Muscle of leg (tissue), 11 donors: Measurements from ENCODE around the gene TPD52L2. TPM values are rescaled to one million over a fixed set of nuclear protein-coding genes. Genes with fewer than 3 reads are reported as not detected.
A peak's percentile ranks its signal among the peaks of the same experiment; 100 is the strongest.

ENCODE experiments used
- DNase-seq: peaks from one replicate; pipeline ENCODE4 v3.0.0; 2013
- H3K27ac ChIP-seq: one replicate; pipeline ENCODE4 v1.5.1; 2013; ENCODE audit warnings: mild to moderate bottlenecking, low read length, control low read depth
- H3K27me3 ChIP-seq: one replicate; pipeline ENCODE4 v1.6.1; 2013; ENCODE audit warnings: low read length; ENCODE audit not compliant: control insufficient read depth, insufficient read depth
- H3K36me3 ChIP-seq: one replicate; pipeline ENCODE4 v1.6.1; 2013; ENCODE audit warnings: low read length; ENCODE audit not compliant: control insufficient read depth, insufficient read depth
- H3K4me1 ChIP-seq: one replicate; pipeline ENCODE4 v1.6.1; 2013; ENCODE audit warnings: low read length; ENCODE audit not compliant: control insufficient read depth, insufficient read depth
- H3K4me3 ChIP-seq: one replicate; pipeline ENCODE4 v1.5.1; 2013; ENCODE audit warnings: low read length, control low read depth
- H3K9me3 ChIP-seq: replicated peaks from 2 replicates; pipeline ENCODE4 v1.6.1; 2013; ENCODE audit warnings: low read depth, low read length; ENCODE audit not compliant: control insufficient read depth
- WGBS: methylation state at CpG from one replicate; pipeline ENCODE4 v1.1.5; 2013; ENCODE audit warnings: missing lambda C conversion rate; ENCODE audit not compliant: insufficient coverage; 5-methylcytosine and 5-hydroxymethylcytosine counted together
- polyA plus RNA-seq, 8 donors: library from polyadenylated mRNA; unstranded; fragments of 120-200 nt; gene quantifications; one replicate each; pipeline versions ENCODE4 v1.2.1 to v1.2.3, GENCODE V29; 2013; ENCODE audit warnings: inconsistent platforms in 1 of 8, low replicate concordance in 1 of 8; ENCODE audit not compliant: insufficient read length in 8 of 8, insufficient read depth in 1 of 8
- total RNA-seq: library from RNA; stranded (reverse); fragments of 120-200 nt; gene quantifications from one replicate; pipeline ENCODE4 v1.2.4, GENCODE V29; 2013

TPD52L2 gene
- total and polyA plus RNA-seq, 9 donors: 48.9 to 86.7 (median 79.3) TPM

- WGBS: 97% methylated on average over 10 of the region's 19 CpGs
- Histone ChIP-seq H3K4me3 (no peak overlapping the region), H3K9me3 (no peaks in the 10 kb centered on the region), H3K4me1 (no peaks in the 10 kb centered on the region), H3K27me3 (no peaks in the 10 kb centered on the region), H3K36me3 (peaks cover 72% of the 10 kb centered on the region), H3K27ac (no peak overlapping the region)
- no peak for DNase-seq
Observed at GRCh38 chr20:63931735-63932134, 66.7 kb downstream of the TPD52L2 start.

DNA sequence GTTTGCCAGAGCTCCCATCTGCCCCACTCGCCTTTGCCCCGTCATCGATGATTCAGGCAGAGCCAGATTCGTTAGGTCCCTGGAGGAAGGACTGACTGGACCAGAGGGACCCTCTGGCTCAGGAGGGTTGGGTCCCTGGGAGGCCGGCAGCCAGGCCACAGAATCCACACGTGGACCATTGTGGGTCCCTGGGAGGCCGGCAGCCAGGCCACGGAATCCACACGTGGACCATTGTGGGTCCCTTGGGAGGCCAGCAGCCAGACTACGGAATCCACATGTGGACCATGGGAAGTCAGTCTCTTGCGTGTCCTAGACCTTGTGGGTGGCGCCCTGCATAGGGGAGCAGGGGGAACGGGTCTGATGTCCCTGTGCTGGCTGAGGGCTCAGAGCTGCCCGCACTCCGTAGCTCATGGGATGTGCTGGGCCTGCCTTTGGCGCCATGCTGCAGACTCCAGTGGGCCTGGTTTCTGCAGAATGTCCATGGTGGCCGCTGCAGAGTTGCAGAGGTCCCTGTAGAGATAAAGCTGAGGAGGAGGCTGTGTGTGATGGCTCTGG is 67.6 kb downstream of the TPD52L2 start:
- no peaks in the 10 kb centered on the region for H3K27me3 ChIP-seq
- H3K36me3 ChIP-seq: peaks cover 74% of the 10 kb centered on the region
- H3K27ac ChIP-seq: no peak overlapping the region
- H3K4me3 ChIP-seq: no peak overlapping the region
- H3K9me3 ChIP-seq: no peaks in the 10 kb centered on the region
- no peak for DNase-seq
- no peaks in the 10 kb centered on the region for H3K4me1 ChIP-seq
- 89% methylated on average over 16 of the region's 17 CpGs for WGBS

DNA sequence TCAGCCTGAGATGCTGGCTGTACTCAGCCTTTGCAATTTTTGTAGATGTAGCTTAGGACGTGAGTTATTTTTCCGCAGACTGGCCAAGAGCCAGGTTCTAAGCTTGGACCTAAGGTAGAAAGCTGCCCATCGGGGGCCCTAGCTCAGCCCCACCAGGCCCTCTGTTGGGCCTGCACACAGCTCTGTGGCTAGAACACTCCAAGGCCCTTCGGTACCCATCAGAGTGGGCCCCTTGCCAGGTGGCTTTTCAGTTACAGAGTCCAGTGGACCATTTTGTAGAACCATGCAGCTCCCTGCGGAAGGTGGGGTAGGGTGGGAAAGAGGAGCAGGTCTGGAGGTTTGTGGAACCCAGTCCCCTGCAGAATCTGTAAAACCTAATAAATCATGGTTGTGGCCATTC is 68.6 kb downstream of the TPD52L2 start:
- no peaks in the 10 kb centered on the region for H3K4me1 ChIP-seq
- no peaks in the 10 kb centered on the region for H3K27me3 ChIP-seq
- no peak overlapping the region for H3K27ac ChIP-seq
- WGBS: 60% methylated on average over 5 of the region's 5 CpGs
- no peaks in the 10 kb centered on the region for H3K9me3 ChIP-seq
- no peak overlapping the region for H3K4me3 ChIP-seq
- H3K36me3 ChIP-seq: peaks cover 66% of the 10 kb centered on the region
- DNase-seq: no peak

DNA sequence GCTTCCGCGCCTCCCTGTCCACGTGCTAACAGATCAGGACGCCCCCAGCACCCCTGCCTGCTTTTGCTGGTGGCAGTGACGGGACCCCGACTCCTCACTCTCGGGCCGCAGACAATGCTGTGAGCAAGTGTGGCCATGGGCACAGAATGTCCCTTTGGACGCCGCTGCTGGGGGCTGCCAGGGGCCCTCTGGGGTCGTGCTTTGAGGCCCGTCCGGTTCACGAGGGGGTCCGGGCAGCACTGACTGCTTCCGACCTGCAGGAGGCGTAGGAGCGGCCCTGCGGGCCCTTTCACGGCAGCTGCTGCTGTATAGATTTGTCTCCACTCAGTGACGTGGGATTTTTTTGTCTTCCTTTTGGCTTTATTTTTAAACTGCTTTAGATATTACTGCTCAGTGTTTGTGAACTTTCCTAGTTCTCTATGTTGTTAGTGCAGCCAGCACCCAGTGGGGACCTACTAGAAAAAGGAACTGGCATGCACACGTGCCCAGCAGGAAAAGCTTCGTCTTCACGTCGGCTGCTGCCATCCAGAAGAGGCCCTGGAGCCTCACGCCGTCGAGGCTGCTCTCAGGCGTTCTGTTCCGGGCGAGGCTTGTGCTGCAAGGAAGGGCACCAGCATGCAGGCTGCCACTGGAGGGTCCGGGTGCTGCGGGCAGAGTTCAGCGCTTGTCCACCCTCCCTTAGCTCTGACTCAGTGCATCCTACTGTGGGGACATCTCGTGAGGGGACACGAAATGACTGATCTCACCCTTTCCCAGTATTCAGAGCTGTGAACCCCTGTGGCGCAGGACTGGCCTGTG is 69.4 kb downstream of the TPD52L2 start:
- H3K36me3 ChIP-seq: peaks cover 67% of the 10 kb centered on the region
- WGBS: 72% methylated on average over 29 of the region's 37 CpGs
- H3K4me3 ChIP-seq: no peak overlapping the region
- DNase-seq: no peak
- H3K9me3 ChIP-seq: no peaks in the 10 kb centered on the region
- H3K4me1 ChIP-seq: no peaks in the 10 kb centered on the region
- no peaks in the 10 kb centered on the region for H3K27me3 ChIP-seq
- H3K27ac ChIP-seq: no peak overlapping the region

GRCh38 chr20:63935447-63935846 is 70.4 kb downstream of the TPD52L2 start:
- no peaks in the 10 kb centered on the region for H3K4me1 ChIP-seq
- H3K4me3 ChIP-seq: no peak overlapping the region
- no peak overlapping the region for H3K27ac ChIP-seq
- WGBS: 86% methylated on average over 7 of the region's 9 CpGs
- peaks cover 70% of the 10 kb centered on the region for H3K36me3 ChIP-seq
- H3K9me3 ChIP-seq: no peaks in the 10 kb centered on the region
- no peaks in the 10 kb centered on the region for H3K27me3 ChIP-seq
- DNase-seq: no peak

GRCh38 chr20:63937596-63937995 is 72.5 kb downstream of the TPD52L2 start:
- Histone ChIP-seq H3K9me3 (no peaks in the 10 kb centered on the region), H3K4me3 (no peak overlapping the region), H3K36me3 (peaks cover 62% of the 10 kb centered on the region), H3K27ac (no peak overlapping the region), H3K4me1 (peaks cover 3% of the 10 kb centered on the region), H3K27me3 (no peaks in the 10 kb centered on the region)
- no peak for DNase-seq
- 90% methylated on average over 8 of the region's 14 CpGs for WGBS

- DNase-seq: peak; percentile 11
- 64% methylated on average over 18 of the region's 33 CpGs for WGBS
- H3K27me3 ChIP-seq: no peaks in the 10 kb centered on the region
- H3K4me3 ChIP-seq: no peak overlapping the region
- peaks cover 72% of the 10 kb centered on the region for H3K36me3 ChIP-seq
- no peaks in the 10 kb centered on the region for H3K9me3 ChIP-seq
- peaks cover 14% of the 10 kb centered on the region for H3K4me1 ChIP-seq
- no peak overlapping the region for H3K27ac ChIP-seq
Observed at GRCh38 chr20:63939061-63939935, 74.2 kb downstream of the TPD52L2 start.

DNA sequence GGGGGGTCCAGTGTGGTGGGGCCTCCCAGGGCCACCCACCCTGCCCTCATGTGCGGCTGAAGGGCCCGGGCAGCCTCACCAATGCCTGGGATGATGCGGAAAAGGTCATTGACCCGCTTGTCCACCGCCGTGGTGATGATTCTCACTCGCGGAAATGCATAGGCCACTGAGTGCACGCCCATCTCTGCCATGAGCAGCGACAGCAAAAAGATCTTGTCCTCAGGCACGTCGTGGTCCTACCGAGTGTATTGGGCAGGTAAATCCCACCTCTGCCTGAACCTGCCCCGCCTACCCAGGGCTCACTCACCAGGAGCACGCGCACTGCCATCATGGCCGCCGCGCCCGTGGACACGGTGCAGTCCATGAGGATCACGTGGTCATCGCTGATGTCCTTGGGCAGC is 75.0 kb downstream of the TPD52L2 start:
- no peaks in the 10 kb centered on the region for H3K27me3 ChIP-seq
- H3K9me3 ChIP-seq: no peaks in the 10 kb centered on the region
- no peak overlapping the region for H3K27ac ChIP-seq
- no peak for DNase-seq
- no peak overlapping the region for H3K4me3 ChIP-seq
- 81% methylated on average over 23 of the region's 23 CpGs for WGBS
- peaks cover 73% of the 10 kb centered on the region for H3K36me3 ChIP-seq
- peaks cover 14% of the 10 kb centered on the region for H3K4me1 ChIP-seq

DNA sequence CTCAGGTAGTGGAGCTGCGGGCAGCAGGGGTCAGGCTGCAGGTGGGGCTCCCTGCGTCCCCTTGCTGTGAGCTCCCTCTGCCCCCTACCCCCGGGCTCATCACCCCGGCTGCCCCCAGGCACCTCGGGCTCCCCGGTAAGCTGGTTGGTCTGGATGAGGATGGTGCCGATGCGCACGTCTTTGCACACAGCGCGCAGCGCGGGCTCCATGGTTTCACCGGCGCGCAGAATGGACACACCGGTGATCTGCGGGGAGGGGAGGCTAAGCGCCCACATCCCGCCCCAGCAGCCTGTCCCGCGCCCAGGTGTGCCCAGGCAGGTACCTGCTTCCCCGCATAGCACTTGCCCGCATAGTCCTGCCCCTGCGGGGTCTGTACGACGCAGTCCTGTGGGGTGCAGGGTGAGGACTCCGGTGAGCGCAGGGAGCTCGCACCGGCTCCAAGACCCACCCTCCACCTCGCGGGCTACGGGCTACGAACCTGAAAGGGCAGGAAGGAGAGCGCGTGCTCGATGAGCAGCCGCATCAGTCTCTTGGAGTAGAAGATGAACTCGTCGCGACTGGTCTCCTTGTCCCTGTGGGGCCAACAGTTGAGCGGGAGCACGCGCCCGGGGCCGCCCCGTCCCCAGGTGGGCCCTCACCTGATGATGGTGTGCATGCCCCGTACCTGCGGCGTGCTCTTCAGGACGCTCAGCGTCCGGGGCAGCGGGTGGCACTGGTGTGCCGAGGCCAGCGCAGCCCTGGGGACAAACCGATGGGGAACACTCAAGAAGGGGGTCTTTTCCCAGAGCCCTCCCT is 75.6 kb downstream of the TPD52L2 start:
- no peaks in the 10 kb centered on the region for H3K9me3 ChIP-seq
- peaks cover 73% of the 10 kb centered on the region for H3K36me3 ChIP-seq
- H3K4me3 ChIP-seq: no peak overlapping the region
- H3K4me1 ChIP-seq: peaks cover 14% of the 10 kb centered on the region
- WGBS: 90% methylated on average over 56 of the region's 58 CpGs
- DNase-seq: peak; percentile 7
- H3K27ac ChIP-seq: no peak overlapping the region
- no peaks in the 10 kb centered on the region for H3K27me3 ChIP-seq
